A673 (cell line): ENCODE measurements around the gene PHIP.

Experiments
- CTCF ChIP-seq: fragments of 300-800, 200-600 bp; sonication (generic); conservative IDR thresholded peaks from 2 replicates; pipeline ENCODE4 v1.5.1; 2017; ENCODE audit warnings: low read depth, mild to moderate bottlenecking, antibody characterized with exemption, low read length, moderate library complexity, mixed read lengths
- EZH2 ChIP-seq: fragments of 200-600 bp; sonication (generic); IDR thresholded peaks from 2 replicates; pipeline ENCODE4 v1.6.1; 2017; ENCODE audit warnings: borderline replicate concordance, low read depth, mild to moderate bottlenecking, mixed read lengths, antibody characterized with exemption, low read length; ENCODE audit not compliant: poor library complexity, severe bottlenecking

GRCh38 chr6:78952362-78952761 lies 125.7 kb downstream of the PHIP start:
- no peak for TF ChIP-seq CTCF
- TF ChIP-seq EZH2: no peak
